K562 (cell line): ENCODE measurements around the gene ACHE. TPM values are rescaled to one million over a fixed set of nuclear protein-coding genes. Genes with fewer than 3 reads are reported as not detected.

Experiments
- ATF1 ChIP-seq, 2 experiments: fragments of 450-650 bp in 1 of 2; IDR thresholded peaks; 2 replicates each; pipeline ENCODE4 v1.6.1; 2016; ENCODE audit warnings: missing compliant biosample characterization in 1 of 2, missing genetic modification characterization in 1 of 2
- BHLHE40 ChIP-seq: IDR thresholded peaks from 2 replicates; pipeline ENCODE4 v1.6.1; 2011; ENCODE audit warnings: low read length, improper control_type of control experiment
- CBFA2T3 ChIP-seq: fragments of 450-650 bp; IDR thresholded peaks from 2 replicates; pipeline ENCODE4 v1.6.1; 2017
- CCAR2 ChIP-seq: fragments of 200-400 bp; formaldehyde crosslinking; IDR thresholded peaks from 2 replicates; pipeline ENCODE4 v1.6.1; 2017; ENCODE audit warnings: mild to moderate bottlenecking, low read depth, low read length
- E2F3 ChIP-seq: fragments of 250-450 bp; sonication (Bioruptor Pico); IDR thresholded peaks from 2 replicates; pipeline ENCODE4 v1.4.0; 2020; ENCODE audit warnings: mild to moderate bottlenecking
- EP400 ChIP-seq: fragments of 450-650 bp; IDR thresholded peaks from 2 replicates; pipeline ENCODE4 v1.6.1; 2017; ENCODE audit warnings: antibody characterized with exemption, mild to moderate bottlenecking, moderate library complexity
- FOXK1 ChIP-seq: sonication (generic); formaldehyde crosslinking; IDR thresholded peaks from 2 replicates; pipeline ENCODE4 v1.8.0; 2022; ENCODE audit warnings: missing genetic modification reagents, mild to moderate bottlenecking, borderline replicate concordance
- GATAD2A ChIP-seq: fragments of 450-650 bp; IDR thresholded peaks from 2 replicates; pipeline ENCODE4 v1.6.1; 2017
- KDM1A ChIP-seq, 2 experiments: fragments of 450-650 bp; IDR thresholded peaks; 2 replicates each; pipeline ENCODE4 v1.6.1; 2016; ENCODE audit warnings: mild to moderate bottlenecking in 2 of 2
- PRDM10 ChIP-seq: fragments of 450-650 bp; IDR thresholded peaks from 2 replicates; pipeline ENCODE4 v1.6.1; 2018; ENCODE audit not compliant: partially characterized antibody
- PTRF ChIP-seq: fragments of 450-650 bp; IDR thresholded peaks from 2 replicates; pipeline ENCODE4 v1.6.1; 2016; ENCODE audit warnings: mild to moderate bottlenecking, missing genetic modification characterization, missing compliant biosample characterization
- SMAD2 ChIP-seq: fragments of 150-350 bp; IDR thresholded peaks from 2 replicates; pipeline ENCODE4 v1.6.1; 2014; ENCODE audit warnings: low read depth, mild to moderate bottlenecking, low read length
- SRSF7 ChIP-seq: fragments of 200-400 bp; formaldehyde crosslinking; optimal IDR thresholded peaks from 2 replicates; pipeline ENCODE3; 2017; ENCODE audit warnings: mild to moderate bottlenecking, low read depth, low read length
- TCFL5 ChIP-seq: fragments of 250-450 bp; sonication (Bioruptor Pico); conservative IDR thresholded peaks from 2 replicates; pipeline ENCODE4 v1.6.1; 2021; ENCODE audit warnings: mild to moderate bottlenecking, moderate library complexity, matching md5 sums
- U2AF2 ChIP-seq: fragments of 200-400 bp; formaldehyde crosslinking; optimal IDR thresholded peaks from 2 replicates; pipeline ENCODE3; 2017; ENCODE audit warnings: low read depth, mild to moderate bottlenecking, low read length
- XRCC5 ChIP-seq: fragments of 200-400 bp; formaldehyde crosslinking; IDR thresholded peaks from 2 replicates; pipeline ENCODE4 v1.6.1; 2017; ENCODE audit warnings: low read depth, mild to moderate bottlenecking, low read length
- ZKSCAN8 ChIP-seq: fragments of 200-800 bp; sonication (Bioruptor generic); IDR thresholded peaks from 2 replicates; pipeline ENCODE4 v1.6.1; 2016; ENCODE audit warnings: missing genetic modification characterization, missing compliant biosample characterization
- ZNF695 ChIP-seq: fragments of 450-650 bp; formaldehyde crosslinking; IDR thresholded peaks from 2 replicates; pipeline ENCODE4 v1.4.0; 2020; ENCODE audit warnings: mild to moderate bottlenecking, moderate library complexity
- ZNF778 ChIP-seq: fragments of 450-650 bp; formaldehyde crosslinking; IDR thresholded peaks from 2 replicates; pipeline ENCODE4 v1.4.0; 2020; ENCODE audit warnings: mild to moderate bottlenecking, moderate library complexity
- polyA plus RNA-seq, 8 experiments: library from polyadenylated mRNA; depleted of rRNA in 4 of 8; stranded (reverse) in 5 of 8; unstranded in 3 of 8; fragments of >200 nt; fragmentation: Nextera tagmentation in 2 of 8; fragmentation: Illumina TruSeq in 1 of 8; extraction: Ambion mirVana in 2 of 8; extraction: Trizol in 1 of 8; gene quantifications; 2 replicates each; pipeline versions ENCODE4 v1.2.1 to v1.2.3, GENCODE V29; 2011 to 2014; ENCODE audit warnings: inconsistent platforms in 1 of 8, missing spikeins in 1 of 8
- total RNA-seq, 7 experiments: library from RNA; depleted of rRNA in 6 of 7; stranded (reverse); fragments of >200 nt in 6 of 7; fragmentation: Illumina TruSeq in 2 of 7; extraction: Trizol in 2 of 7; gene quantifications; 2 replicates each; pipeline versions ENCODE4 v1.2.1 to v1.2.3, GENCODE V29; 2011 to 2021; ENCODE audit warnings: low replicate concordance in 1 of 7
- TF ChIP-seq, protein P1 (sequence below): fragments of 250-450 bp; sonication (Bioruptor Pico); IDR thresholded peaks from 2 replicates; pipeline ENCODE4 v1.8.0; 2021; ENCODE audit warnings: moderate library complexity, mild to moderate bottlenecking, inconsistent platforms
- TF ChIP-seq, protein P2 (sequence below): sonication (generic); formaldehyde crosslinking; IDR thresholded peaks from 2 replicates; pipeline ENCODE4 v1.8.0; 2022; ENCODE audit warnings: missing genetic modification reagents, mild to moderate bottlenecking, borderline replicate concordance
- TF ChIP-seq, protein P3 (sequence below), 2 experiments: IDR thresholded peaks; 2 replicates each; pipeline ENCODE4 v1.6.1; 2011; ENCODE audit warnings: borderline replicate concordance in 1 of 2, control low read depth in 1 of 2, low read depth in 1 of 2, low read length in 1 of 2, mild to moderate bottlenecking in 1 of 2, mixed read lengths in 1 of 2, moderate library complexity in 1 of 2; ENCODE audit not compliant: insufficient read depth in 1 of 2, insufficient read length in 1 of 2, poor library complexity in 1 of 2, severe bottlenecking in 1 of 2; ENCODE audit errors: extremely low read depth in 1 of 2

ACHE gene
- total and polyA plus RNA-seq, 9 of the 15 experiments (the other 6 are each of a cell fraction or from before 2014, with no cell fraction given), result 0.04 to 8.8 (median 1.9) TPM

- TF ChIP-seq, protein P1, sequence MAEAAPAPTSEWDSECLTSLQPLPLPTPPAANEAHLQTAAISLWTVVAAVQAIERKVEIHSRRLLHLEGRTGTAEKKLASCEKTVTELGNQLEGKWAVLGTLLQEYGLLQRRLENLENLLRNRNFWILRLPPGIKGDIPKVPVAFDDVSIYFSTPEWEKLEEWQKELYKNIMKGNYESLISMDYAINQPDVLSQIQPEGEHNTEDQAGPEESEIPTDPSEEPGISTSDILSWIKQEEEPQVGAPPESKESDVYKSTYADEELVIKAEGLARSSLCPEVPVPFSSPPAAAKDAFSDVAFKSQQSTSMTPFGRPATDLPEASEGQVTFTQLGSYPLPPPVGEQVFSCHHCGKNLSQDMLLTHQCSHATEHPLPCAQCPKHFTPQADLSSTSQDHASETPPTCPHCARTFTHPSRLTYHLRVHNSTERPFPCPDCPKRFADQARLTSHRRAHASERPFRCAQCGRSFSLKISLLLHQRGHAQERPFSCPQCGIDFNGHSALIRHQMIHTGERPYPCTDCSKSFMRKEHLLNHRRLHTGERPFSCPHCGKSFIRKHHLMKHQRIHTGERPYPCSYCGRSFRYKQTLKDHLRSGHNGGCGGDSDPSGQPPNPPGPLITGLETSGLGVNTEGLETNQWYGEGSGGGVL (CRISPR knock-in tag), result no peak
- TF ChIP-seq CCAR2 (no peak), GATAD2A (no peak), ATF1 (CRISPR knock-in tag; IDR thresholded peaks at IDR 0.05) (no peak), ATF1 (tag; IDR thresholded peaks at IDR 0.05) (no peak), ZNF695 (CRISPR knock-in tag) (no peak), KDM1A (IDR thresholded peaks at IDR 0.05) (no peak), BHLHE40 (no peak), PTRF (no peak), PRDM10 (no peak), ZNF778 (no peak), SRSF7 (no peak), EP400 (peak; percentile 35; the same call in 1 of the 2 replicates), ZKSCAN8 (no peak), CBFA2T3 (no peak), XRCC5 (no peak), SMAD2 (no peak), E2F3 (no peak), TCFL5 (CRISPR knock-in tag) (no peak), FOXK1 (CRISPR knock-in tag) (no peak), U2AF2 (no peak)
- TF ChIP-seq, protein P2, sequence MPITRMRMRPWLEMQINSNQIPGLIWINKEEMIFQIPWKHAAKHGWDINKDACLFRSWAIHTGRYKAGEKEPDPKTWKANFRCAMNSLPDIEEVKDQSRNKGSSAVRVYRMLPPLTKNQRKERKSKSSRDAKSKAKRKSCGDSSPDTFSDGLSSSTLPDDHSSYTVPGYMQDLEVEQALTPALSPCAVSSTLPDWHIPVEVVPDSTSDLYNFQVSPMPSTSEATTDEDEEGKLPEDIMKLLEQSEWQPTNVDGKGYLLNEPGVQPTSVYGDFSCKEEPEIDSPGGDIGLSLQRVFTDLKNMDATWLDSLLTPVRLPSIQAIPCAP (CRISPR knock-in tag), result no peak
- TF ChIP-seq, protein P3, sequence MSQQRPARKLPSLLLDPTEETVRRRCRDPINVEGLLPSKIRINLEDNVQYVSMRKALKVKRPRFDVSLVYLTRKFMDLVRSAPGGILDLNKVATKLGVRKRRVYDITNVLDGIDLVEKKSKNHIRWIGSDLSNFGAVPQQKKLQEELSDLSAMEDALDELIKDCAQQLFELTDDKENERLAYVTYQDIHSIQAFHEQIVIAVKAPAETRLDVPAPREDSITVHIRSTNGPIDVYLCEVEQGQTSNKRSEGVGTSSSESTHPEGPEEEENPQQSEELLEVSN (IDR thresholded peaks at IDR 0.05; ENCODE audit: borderline replicate concordance in 1 of 2, extremely low read depth in 1 of 2, insufficient read depth in 1 of 2, insufficient read length in 1 of 2, low read depth in 1 of 2, low read length in 1 of 2, poor library complexity in 1 of 2, severe bottlenecking in 1 of 2), result no peak
These were observed 55.1 kb downstream of the ACHE start (continued) for GRCh38 chr7:100840470-100841100.
